WTC11 (cell line): ENCODE results near the gene SMAD3. TPM values are rescaled to one million over a fixed set of nuclear protein-coding genes. Genes with fewer than 3 reads are reported as not detected.

Experiments
- ATAC-seq: fragments of 200-7000 bp; cut with Tn5 transposase; 2 replicates; pipeline ENCODE4 v1.10.0; 2021; ENCODE audit warnings: mild to moderate bottlenecking, moderate library complexity
- CTCF ChIA-PET: fragments of 300-600 bp; sonication (Branson Sonifier 250); formaldehyde crosslinking; loops from one replicate; lab custom pipeline; 2021; ENCODE audit warnings: antibody characterized with exemption; lab: Charles Lee
- POLR2A ChIA-PET: fragments of 350-600 bp; sonication (Branson Sonifier 250); formaldehyde crosslinking; loops from one replicate; lab custom pipeline; 2021; ENCODE audit warnings: antibody characterized with exemption; lab: Charles Lee
- DNase-seq: peaks from one replicate; pipeline ENCODE4 v3.0.0; 2021; ENCODE audit warnings: low spot score
- H3K27ac Mint-ChIP-seq: 2 replicates; pipeline ENCODE4 v1.8.0; 2021; ENCODE audit warnings: mixed read lengths
- H3K27me3 Mint-ChIP-seq: 2 replicates; pipeline ENCODE4 v1.8.0; 2021; ENCODE audit warnings: low read depth, mild to moderate bottlenecking, moderate library complexity, mixed read lengths
- H3K36me3 Mint-ChIP-seq: 2 replicates; pipeline ENCODE4 v1.8.0; 2021; ENCODE audit warnings: mixed read lengths
- H3K4me1 Mint-ChIP-seq: 2 replicates; pipeline ENCODE4 v1.8.0; 2022; ENCODE audit warnings: mixed read lengths
- H3K4me3 Mint-ChIP-seq: 2 replicates; pipeline ENCODE4 v1.8.0; 2021; ENCODE audit warnings: mild to moderate bottlenecking, moderate library complexity, mixed read lengths
- H3K9me3 Mint-ChIP-seq: 2 replicates; pipeline ENCODE4 v1.8.0; 2021; ENCODE audit warnings: mixed read lengths
- E2F1 ChIP-seq: sonication (generic); formaldehyde crosslinking; IDR thresholded peaks from 2 replicates; pipeline ENCODE4 v1.8.0; 2022; ENCODE audit warnings: mild to moderate bottlenecking, missing genetic modification reagents
- FOXP1 ChIP-seq: sonication (generic); formaldehyde crosslinking; IDR thresholded peaks from 2 replicates; pipeline ENCODE4 v1.8.0; 2022; ENCODE audit warnings: missing genetic modification reagents, mild to moderate bottlenecking, moderate library complexity, borderline replicate concordance
- JUN ChIP-seq: sonication (generic); formaldehyde crosslinking; IDR thresholded peaks from 2 replicates; pipeline ENCODE4 v1.8.0; 2023; ENCODE audit warnings: mild to moderate bottlenecking, missing genetic modification reagents
- MXD4 ChIP-seq: fragments of 250-450 bp; sonication (Bioruptor Pico); IDR thresholded peaks from 2 replicates; pipeline ENCODE4 v1.8.0; 2021; ENCODE audit warnings: mild to moderate bottlenecking, moderate library complexity, borderline replicate concordance
- PRDM15 ChIP-seq: sonication (generic); formaldehyde crosslinking; IDR thresholded peaks from 2 replicates; pipeline ENCODE4 v1.8.0; 2022; ENCODE audit warnings: missing genetic modification reagents
- PREB ChIP-seq: sonication (generic); formaldehyde crosslinking; IDR thresholded peaks from 2 replicates; pipeline ENCODE4 v1.8.1; 2022; ENCODE audit warnings: mild to moderate bottlenecking, missing genetic modification reagents, moderate library complexity, borderline replicate concordance
- PRRX2 ChIP-seq: fragments of 250-450 bp; sonication (Bioruptor Pico); IDR thresholded peaks from 2 replicates; pipeline ENCODE4 v1.8.0; 2021; ENCODE audit warnings: mild to moderate bottlenecking
- RELA ChIP-seq: sonication (generic); formaldehyde crosslinking; IDR thresholded peaks from 2 replicates; pipeline ENCODE4 v1.8.1; 2022; ENCODE audit warnings: missing genetic modification reagents, mild to moderate bottlenecking, borderline replicate concordance
- SOX15 ChIP-seq: fragments of 250-450 bp; sonication (Bioruptor Pico); IDR thresholded peaks from 2 replicates; pipeline ENCODE4 v1.9.0; 2021; ENCODE audit warnings: mild to moderate bottlenecking
- STAT6 ChIP-seq: sonication (generic); formaldehyde crosslinking; conservative IDR thresholded peaks from 2 replicates; pipeline ENCODE4 v1.8.1; 2023; ENCODE audit warnings: mild to moderate bottlenecking, low read depth, missing genetic modification reagents, moderate library complexity
- TCF7 ChIP-seq: sonication (generic); formaldehyde crosslinking; IDR thresholded peaks from 2 replicates; pipeline ENCODE4 v1.8.0; 2022; ENCODE audit warnings: mild to moderate bottlenecking, low read depth, missing genetic modification reagents, moderate library complexity
- TEAD4 ChIP-seq: sonication (generic); formaldehyde crosslinking; IDR thresholded peaks from 2 replicates; pipeline ENCODE4 v1.8.0; 2022; ENCODE audit warnings: mild to moderate bottlenecking, missing genetic modification reagents
- USF2 ChIP-seq: sonication (generic); formaldehyde crosslinking; IDR thresholded peaks from 2 replicates; pipeline ENCODE4 v1.8.1; 2023; ENCODE audit warnings: mild to moderate bottlenecking, missing genetic modification reagents, moderate library complexity
- ZNF281 ChIP-seq: sonication (generic); formaldehyde crosslinking; IDR thresholded peaks from 2 replicates; pipeline ENCODE4 v1.8.0; 2023; ENCODE audit warnings: mild to moderate bottlenecking, missing genetic modification reagents
- ZNF512 ChIP-seq: sonication (generic); formaldehyde crosslinking; IDR thresholded peaks from 2 replicates; pipeline ENCODE4 v1.8.1; 2022; ENCODE audit warnings: missing genetic modification reagents, borderline replicate concordance
- ZSCAN18 ChIP-seq: fragments of 250-450 bp; sonication (Bioruptor Pico); IDR thresholded peaks from 2 replicates; pipeline ENCODE4 v2.1.2; 2022; ENCODE audit warnings: mild to moderate bottlenecking, moderate library complexity
- total RNA-seq: library from RNA; stranded (reverse); gene quantifications from 3 replicates; pipeline ENCODE4 v1.2.3, GENCODE V29; 2021

SMAD3 gene
- total RNA-seq, 1 experiment from 2014 or later: 34.6 TPM

- TF ChIP-seq STAT6 (no peak), RELA (CRISPR knock-in tag) (no peak), JUN (no peak), PRRX2 (CRISPR knock-in tag) (no peak), ZSCAN18 (CRISPR knock-in tag) (no peak), FOXP1 (CRISPR knock-in tag) (no peak), USF2 (CRISPR knock-in tag) (no peak), E2F1 (CRISPR knock-in tag) (no peak)
These were observed 17.8 kb downstream of the SMAD3 start (continued) for GRCh38 chr15:67083135-67083762.

GRCh38 chr15:67084561-67084960 lies 19.2 kb downstream of the SMAD3 start:
- TF ChIP-seq ZNF281 (CRISPR knock-in tag): no peak
- no peak for TF ChIP-seq MXD4
- TF ChIP-seq SOX15 (CRISPR knock-in tag): no peak
- POLR2A ChIA-PET: interaction anchor here (1.1 kb wide), 1 partner anchor 14 kb away, joined by 3 read pairs; no protein-coding TSS in a partner anchor
- Mint-ChIP-seq H3K36me3 (peaks cover 6% of the 10 kb centered on the region; the same call in 1 of the 2 replicates), H3K27ac (peak overlapping the region; percentile 20; the same call in 1 of the 2 replicates), H3K4me1 (peaks cover 89% of the 10 kb centered on the region), H3K27me3 (no peaks in the 10 kb centered on the region), H3K4me3 (no peak overlapping the region), H3K9me3 (no peaks in the 10 kb centered on the region)
- DNase-seq (no peak), ATAC-seq (no peak)
- CTCF ChIA-PET: no interaction called here

GRCh38 chr15:67085237-67085817 lies 19.9 kb downstream of the SMAD3 start:
- H3K4me3 Mint-ChIP-seq: no peak overlapping the region
- H3K4me1 Mint-ChIP-seq: peaks cover 88% of the 10 kb centered on the region
- H3K27ac Mint-ChIP-seq: no peak overlapping the region
- DNase-seq: no peak
- H3K36me3 Mint-ChIP-seq: peaks cover 4% of the 10 kb centered on the region; the same call in 1 of the 2 replicates
- POLR2A ChIA-PET: no interaction called here
- no peak for ATAC-seq
- H3K27me3 Mint-ChIP-seq: no peaks in the 10 kb centered on the region
- CTCF ChIA-PET: no interaction called here
- no peaks in the 10 kb centered on the region for H3K9me3 Mint-ChIP-seq
- TF ChIP-seq TCF7 (CRISPR knock-in tag): no peak
- no peak for TF ChIP-seq PRDM15 (CRISPR knock-in tag)
- TF ChIP-seq ZNF512: no peak
- no peak for TF ChIP-seq PREB (CRISPR knock-in tag)
- no peak for TF ChIP-seq TEAD4
